HG03103 (cell line): ENCODE results near the gene ZNF74.
"Not testable (repeated sequence)": the region's sequence is repeated elsewhere in the genome, so short reads cannot be mapped to it uniquely, and the experiment has no call there.

Source experiments
- ATAC-seq: cut with Tn5 transposase; IDR thresholded peaks from one replicate; pipeline ENCODE4 v1.9.1; 2021; ENCODE audit warnings: low read depth; ENCODE audit not compliant: unreplicated experiment

The ZNF74 gene

GRCh38 chr22:20374130-20374529 is 19.8 kb upstream of the ZNF74 start:
- ATAC-seq, result not testable (repeated sequence)

GRCh38 chr22:20376281-20376680 is 17.7 kb upstream of the ZNF74 start:
- ATAC-seq, result not testable (repeated sequence)

GRCh38 chr22:20376983-20377382 is 17.0 kb upstream of the ZNF74 start:
- not testable (repeated sequence) for ATAC-seq

GRCh38 chr22:20378110-20378509 is 15.8 kb upstream of the ZNF74 start:
- no peak for ATAC-seq

GRCh38 chr22:20378684-20379083 is 15.3 kb upstream of the ZNF74 start:
- not testable (repeated sequence) for ATAC-seq

GRCh38 chr22:20380486-20380885 is 13.5 kb upstream of the ZNF74 start:
- ATAC-seq, result no peak

- no peak for ATAC-seq
Observed at GRCh38 chr22:20383538-20383937, 10.4 kb upstream of the ZNF74 start.

GRCh38 chr22:20384171-20384570 is 9.8 kb upstream of the ZNF74 start:
- no peak for ATAC-seq

- no peak for ATAC-seq
Observed at GRCh38 chr22:20384865-20385264, 9.1 kb upstream of the ZNF74 start.

GRCh38 chr22:20386336-20386735 is 7.6 kb upstream of the ZNF74 start:
- no peak for ATAC-seq

- no peak for ATAC-seq
Observed at GRCh38 chr22:20386972-20387371, 7.0 kb upstream of the ZNF74 start.

GRCh38 chr22:20388200-20388599 is 5.8 kb upstream of the ZNF74 start:
- no peak for ATAC-seq

GRCh38 chr22:20389288-20389687 is 4.7 kb upstream of the ZNF74 start:
- no peak for ATAC-seq

GRCh38 chr22:20390394-20390907 is 3.5 kb upstream of the ZNF74 start:
- ATAC-seq, result no peak

GRCh38 chr22:20391222-20391621 is 2.7 kb upstream of the ZNF74 start:
- no peak for ATAC-seq

- not testable (repeated sequence) for ATAC-seq
Observed at GRCh38 chr22:20392365-20392881, 1.5 kb upstream of the ZNF74 start.

- no peak for ATAC-seq
Observed at GRCh38 chr22:20392983-20393704, 807 bp upstream of the ZNF74 start.

GRCh38 chr22:20395181-20395906 is 1.4 kb downstream of the ZNF74 start:
- no peak for ATAC-seq

GRCh38 chr22:20395907-20396287 is 1.9 kb downstream of the ZNF74 start:
- no peak for ATAC-seq

- no peak for ATAC-seq
Observed at GRCh38 chr22:20396639-20397038, 2.7 kb downstream of the ZNF74 start.

GRCh38 chr22:20397498-20397897 is 3.5 kb downstream of the ZNF74 start:
- no peak for ATAC-seq

GRCh38 chr22:20398420-20398819 is 4.5 kb downstream of the ZNF74 start:
- ATAC-seq, result no peak
